Keratinocyte (primary cell): Measurements from ENCODE around the gene EDA. TPM values are rescaled to one million over a fixed set of nuclear protein-coding genes. Genes with fewer than 3 reads are reported as not detected.

Experiments used
- DNase-seq: peaks from one replicate; pipeline ENCODE4 v3.0.0-alpha.2; 2011; ENCODE audit warnings: low read depth, missing footprints, low spot score
- FAIRE-seq: peaks from 2 replicates; lab custom pipeline; 2011; peaks lifted over from hg19 to GRCh38; lab: Jason Lieb, UNC
- H2AFZ ChIP-seq: 2 replicates; pipeline ENCODE4 v1.6.0; 2012; ENCODE audit warnings: low read length, control low read depth, inconsistent platforms; ENCODE audit not compliant: control insufficient read depth
- H3K27ac ChIP-seq: 2 replicates; pipeline ENCODE4 v1.5.1; 2011; ENCODE audit warnings: low read length; ENCODE audit not compliant: control insufficient read depth, insufficient read depth
- H3K27me3 ChIP-seq: 3 replicates; pipeline ENCODE4 v1.6.0; 2011; ENCODE audit warnings: low read length; ENCODE audit not compliant: control insufficient read depth, insufficient read depth; ENCODE audit errors: extremely low read depth
- H3K36me3 ChIP-seq, 2 experiments: 2 replicates in 1 of 2; 3 replicates in 1 of 2; pipeline ENCODE4 v1.5.1; 2011; ENCODE audit warnings: low read length in 2 of 2, mild to moderate bottlenecking in 1 of 2; ENCODE audit not compliant: control insufficient read depth in 2 of 2, insufficient read depth in 2 of 2; ENCODE audit errors: extremely low read depth in 1 of 2
- H3K4me1 ChIP-seq: 3 replicates; pipeline ENCODE4 v1.5.1; 2011; ENCODE audit warnings: low read length; ENCODE audit not compliant: control insufficient read depth, insufficient read depth; ENCODE audit errors: extremely low read depth
- H3K4me2 ChIP-seq: 3 replicates; pipeline ENCODE4 v1.6.0; 2011; ENCODE audit warnings: low read depth, low read length; ENCODE audit not compliant: control insufficient read depth, insufficient read depth; ENCODE audit errors: extremely low read depth
- H3K4me3 ChIP-seq, 3 experiments: fragments of 200-600 bp in 1 of 3; sonication (generic) in 1 of 3; 2 replicates in 2 of 3; 3 replicates in 1 of 3; pipeline ENCODE4 v1.5.1; 2011 to 2016; ENCODE audit warnings: low read length in 3 of 3, mild to moderate bottlenecking in 3 of 3, control low read depth in 2 of 3, inconsistent platforms in 1 of 3, low read depth in 1 of 3, mixed read lengths in 1 of 3, mixed run types in 1 of 3, moderate library complexity in 1 of 3; ENCODE audit not compliant: control insufficient read depth in 2 of 3, insufficient read depth in 2 of 3; ENCODE audit errors: extremely low read depth in 1 of 3
- H3K79me2 ChIP-seq: 2 replicates; pipeline ENCODE4 v1.6.0; 2012; ENCODE audit warnings: low read length; ENCODE audit not compliant: control insufficient read depth, insufficient read depth
- H3K9ac ChIP-seq: 3 replicates; pipeline ENCODE4 v1.6.0; 2011; ENCODE audit warnings: low read length; ENCODE audit not compliant: control insufficient read depth, insufficient read depth; ENCODE audit errors: extremely low read depth
- H3K9me1 ChIP-seq: 3 replicates; pipeline ENCODE4 v1.6.0; 2011; ENCODE audit warnings: low read length; ENCODE audit not compliant: control insufficient read depth, insufficient read depth; ENCODE audit errors: extremely low read depth
- H3K9me3 ChIP-seq: 2 replicates; pipeline ENCODE4 v1.5.1; 2012; ENCODE audit warnings: low read depth, low read length; ENCODE audit not compliant: control insufficient read depth
- H4K20me1 ChIP-seq: 3 replicates; pipeline ENCODE4 v1.6.0; 2011; ENCODE audit warnings: low read length; ENCODE audit not compliant: control insufficient read depth, insufficient read depth; ENCODE audit errors: extremely low read depth
- EZH2 ChIP-seq: IDR thresholded peaks from one replicate; pipeline ENCODE4 v1.6.1; 2012; ENCODE audit warnings: inconsistent platforms, mild to moderate bottlenecking, low read length, moderate library complexity
- dilution Hi-C: fragments of 300-500 bp; cut with MboI; formaldehyde crosslinking; loops from one replicate; pipeline ENCODE4 v1.7.0; 2020; ENCODE audit warnings: low sequenced_read_pairs; ENCODE audit not compliant: extremely low pct_ligation_motif_present
- polyA plus RNA-seq, 5 experiments: library from polyadenylated mRNA; depleted of rRNA in 3 of 5; stranded (reverse) in 3 of 5; stranded (forward) in 1 of 5; unstranded in 1 of 5; fragments of >200 nt; gene quantifications; 1 replicate in 1 of 5; 2 replicates in 3 of 5; 3 replicates in 1 of 5; pipeline versions ENCODE4 v1.2.1 to v1.2.3, GENCODE V29; 2011 to 2012; ENCODE audit warnings: missing spikeins in 2 of 5, low read depth in 1 of 5, low replicate concordance in 1 of 5
- TF ChIP-seq, protein P1 (sequence below), 3 experiments: IDR thresholded peaks in 1 of 3; conservative IDR thresholded peaks in 1 of 3; optimal IDR thresholded peaks in 1 of 3; 2 replicates in 2 of 3; 3 replicates in 1 of 3; pipeline versions ENCODE3 to v1.5.1; 2011; ENCODE audit warnings: low read length in 3 of 3, mild to moderate bottlenecking in 3 of 3, moderate library complexity in 2 of 3, control low read depth in 1 of 3, inconsistent platforms in 1 of 3; ENCODE audit not compliant: insufficient read depth in 2 of 3; ENCODE audit errors: extremely low read depth in 1 of 3

The EDA gene
- polyA plus RNA-seq, 1 donor (not counting 4 experiments of a cell fraction or from before 2014, with no cell fraction given) = 0.75 TPM

DNA sequence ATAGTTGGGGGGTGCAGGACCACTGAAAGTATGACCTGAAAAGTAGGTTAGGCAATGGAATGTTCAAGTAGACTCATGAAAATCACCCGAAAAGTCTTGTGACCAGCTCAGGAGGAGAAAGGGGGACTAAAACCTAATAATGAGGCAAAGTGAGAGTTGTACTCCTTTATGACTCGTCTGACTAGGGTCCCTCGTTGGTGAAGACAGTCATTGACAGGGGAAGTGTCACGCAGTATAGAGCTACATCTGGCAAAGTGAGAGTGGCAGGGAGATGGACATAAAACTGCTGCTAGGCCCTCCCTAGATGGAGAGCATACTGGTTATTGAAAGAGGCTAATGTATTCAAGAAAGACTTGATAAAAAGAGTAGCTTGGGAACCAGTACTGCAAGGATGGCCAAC is 466.8 kb downstream of the EDA start:
- no peak for TF ChIP-seq EZH2
- TF ChIP-seq, protein P1, sequence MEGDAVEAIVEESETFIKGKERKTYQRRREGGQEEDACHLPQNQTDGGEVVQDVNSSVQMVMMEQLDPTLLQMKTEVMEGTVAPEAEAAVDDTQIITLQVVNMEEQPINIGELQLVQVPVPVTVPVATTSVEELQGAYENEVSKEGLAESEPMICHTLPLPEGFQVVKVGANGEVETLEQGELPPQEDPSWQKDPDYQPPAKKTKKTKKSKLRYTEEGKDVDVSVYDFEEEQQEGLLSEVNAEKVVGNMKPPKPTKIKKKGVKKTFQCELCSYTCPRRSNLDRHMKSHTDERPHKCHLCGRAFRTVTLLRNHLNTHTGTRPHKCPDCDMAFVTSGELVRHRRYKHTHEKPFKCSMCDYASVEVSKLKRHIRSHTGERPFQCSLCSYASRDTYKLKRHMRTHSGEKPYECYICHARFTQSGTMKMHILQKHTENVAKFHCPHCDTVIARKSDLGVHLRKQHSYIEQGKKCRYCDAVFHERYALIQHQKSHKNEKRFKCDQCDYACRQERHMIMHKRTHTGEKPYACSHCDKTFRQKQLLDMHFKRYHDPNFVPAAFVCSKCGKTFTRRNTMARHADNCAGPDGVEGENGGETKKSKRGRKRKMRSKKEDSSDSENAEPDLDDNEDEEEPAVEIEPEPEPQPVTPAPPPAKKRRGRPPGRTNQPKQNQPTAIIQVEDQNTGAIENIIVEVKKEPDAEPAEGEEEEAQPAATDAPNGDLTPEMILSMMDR (optimal IDR thresholded peaks at IDR 0.05 in 1 of 3, IDR thresholded peaks at IDR 0.05 in 1 of 3, conservative IDR thresholded peaks at IDR 0.05 in 1 of 3; ENCODE audit: extremely low read depth in 1 of 3, insufficient read depth in 2 of 3, low read length in 3 of 3) = no peak
- dilution Hi-C loops = no loop called here
- DNase-seq = no peak
- no peaks in the 10 kb centered on the region for H3K4me1 ChIP-seq
- no peaks in the 10 kb centered on the region for H3K9me1 ChIP-seq
- no peak overlapping the region for H3K4me2 ChIP-seq
- no peak overlapping the region for H2AFZ ChIP-seq
- no peak overlapping the region for H3K9ac ChIP-seq
- no peak for FAIRE-seq
- no peaks in the 10 kb centered on the region for H3K9me3 ChIP-seq
- H3K79me2 ChIP-seq = no peaks in the 10 kb centered on the region
- no peaks in the 10 kb centered on the region for H4K20me1 ChIP-seq
- H3K36me3 ChIP-seq = no peaks in the 10 kb centered on the region
- H3K27me3 ChIP-seq = no peaks in the 10 kb centered on the region
- H3K27ac ChIP-seq = no peak overlapping the region
- H3K4me3 ChIP-seq = no peak overlapping the region

DNA sequence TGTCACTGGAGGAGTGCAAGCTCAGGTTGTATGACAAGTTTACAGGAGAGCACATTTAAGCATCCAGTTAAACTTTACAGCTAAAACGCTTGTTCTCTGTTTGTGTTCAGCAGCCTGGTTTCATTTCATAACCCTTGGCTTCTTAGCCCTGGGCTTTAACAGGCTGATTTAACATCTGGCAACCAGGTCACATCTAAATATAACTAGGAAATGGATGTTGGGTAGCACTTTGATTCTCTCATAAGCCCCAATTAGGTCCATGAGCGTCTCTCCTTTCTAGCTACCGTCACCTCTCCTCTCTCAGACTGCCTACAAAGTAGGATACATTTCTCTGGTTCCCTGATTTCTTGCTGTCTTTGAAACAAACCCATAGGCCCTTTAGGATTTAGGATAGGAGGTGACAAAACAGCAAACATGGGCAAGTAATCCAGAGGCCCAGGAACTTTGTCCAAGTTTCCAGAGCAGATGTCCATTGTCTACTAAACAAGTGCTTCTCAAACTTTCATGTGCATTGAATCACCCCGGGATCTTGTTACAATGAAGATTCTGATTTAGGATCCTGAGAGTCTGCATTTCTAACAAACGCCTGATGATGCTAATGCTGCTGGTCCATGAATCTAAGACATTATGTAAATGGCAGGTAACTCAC is 468.8 kb downstream of the EDA start:
- TF ChIP-seq, protein P1 (optimal IDR thresholded peaks at IDR 0.05 in 1 of 3, IDR thresholded peaks at IDR 0.05 in 1 of 3, conservative IDR thresholded peaks at IDR 0.05 in 1 of 3; ENCODE audit: extremely low read depth in 1 of 3, insufficient read depth in 2 of 3, low read length in 3 of 3) = no peak
- TF ChIP-seq EZH2 = no peak

More for the DNA sequence above, 468.8 kb downstream of the EDA start:
- Histone ChIP-seq H3K9me3 (no peaks in the 10 kb centered on the region), H3K4me2 (no peak overlapping the region), H3K27ac (no peak overlapping the region), H3K4me1 (no peaks in the 10 kb centered on the region), H3K79me2 (no peaks in the 10 kb centered on the region), H3K9me1 (no peaks in the 10 kb centered on the region), H3K4me3 (no peak overlapping the region), H4K20me1 (no peaks in the 10 kb centered on the region), H3K36me3 (no peaks in the 10 kb centered on the region), H3K9ac (no peak overlapping the region), H3K27me3 (no peaks in the 10 kb centered on the region), H2AFZ (no peak overlapping the region)
- FAIRE-seq = no peak
- dilution Hi-C loops = no loop called here
- no peak for DNase-seq
